Measurements from ENCODE around the gene LAP3. TPM values are rescaled to one million over a fixed set of nuclear protein-coding genes. Genes with fewer than 3 reads are reported as not detected.

Gene LAP3
- total RNA-seq, 2 experiments from 2014 or later: 101 to 111 TPM

DNA sequence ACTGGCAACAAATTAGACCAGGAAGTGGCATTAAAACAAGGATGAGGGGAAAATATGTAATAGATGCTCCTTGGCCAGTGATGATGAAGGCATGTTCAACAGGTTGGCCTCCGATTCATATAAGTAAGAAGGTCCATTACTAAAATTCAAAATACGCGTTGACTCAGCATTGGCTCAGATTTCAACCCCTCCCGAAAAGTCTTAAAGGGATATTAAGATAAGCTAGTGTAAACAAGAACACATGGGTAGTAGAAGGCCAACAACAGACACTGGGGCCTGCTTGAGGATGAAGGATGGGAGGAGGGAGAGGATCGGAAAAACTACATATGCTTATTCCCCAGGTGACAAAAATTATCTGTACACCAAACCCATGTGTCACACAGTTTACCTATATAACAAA lies 19.1 kb upstream of the LAP3 start:
- intact Hi-C loops (cut with micrococcal nuclease; ENCODE audit: unreplicated experiment): no loop called here
- H3K79me2 ChIP-seq (ENCODE audit: insufficient read depth, low read depth, low read length): no peaks in the 10 kb centered on the region
- H3K9me2 ChIP-seq (ENCODE audit: insufficient read depth, low read length): no peaks in the 10 kb centered on the region
- H4K20me1 ChIP-seq (ENCODE audit: insufficient read depth, low read length): no peaks in the 10 kb centered on the region
- no peak overlapping the region for H3K4me3 ChIP-seq (ENCODE audit: low read depth, low read length, poor library complexity, severe bottlenecking)
- BruUV-seq (replicated peaks): no TSS peak
- TF ChIP-seq EZH2phosphoT487 (IDR thresholded peaks at IDR 0.05; ENCODE audit: borderline replicate concordance, low read depth, low read length): no peak
- TF ChIP-seq, protein P1, sequence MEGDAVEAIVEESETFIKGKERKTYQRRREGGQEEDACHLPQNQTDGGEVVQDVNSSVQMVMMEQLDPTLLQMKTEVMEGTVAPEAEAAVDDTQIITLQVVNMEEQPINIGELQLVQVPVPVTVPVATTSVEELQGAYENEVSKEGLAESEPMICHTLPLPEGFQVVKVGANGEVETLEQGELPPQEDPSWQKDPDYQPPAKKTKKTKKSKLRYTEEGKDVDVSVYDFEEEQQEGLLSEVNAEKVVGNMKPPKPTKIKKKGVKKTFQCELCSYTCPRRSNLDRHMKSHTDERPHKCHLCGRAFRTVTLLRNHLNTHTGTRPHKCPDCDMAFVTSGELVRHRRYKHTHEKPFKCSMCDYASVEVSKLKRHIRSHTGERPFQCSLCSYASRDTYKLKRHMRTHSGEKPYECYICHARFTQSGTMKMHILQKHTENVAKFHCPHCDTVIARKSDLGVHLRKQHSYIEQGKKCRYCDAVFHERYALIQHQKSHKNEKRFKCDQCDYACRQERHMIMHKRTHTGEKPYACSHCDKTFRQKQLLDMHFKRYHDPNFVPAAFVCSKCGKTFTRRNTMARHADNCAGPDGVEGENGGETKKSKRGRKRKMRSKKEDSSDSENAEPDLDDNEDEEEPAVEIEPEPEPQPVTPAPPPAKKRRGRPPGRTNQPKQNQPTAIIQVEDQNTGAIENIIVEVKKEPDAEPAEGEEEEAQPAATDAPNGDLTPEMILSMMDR (conservative IDR thresholded peaks at IDR 0.05; ENCODE audit: low read length): no peak
- ChIA-PET CTCF (ENCODE audit: unreplicated experiment) (interaction anchor here (1.7 kb wide), 1 partner anchor 9 kb away, joined by 4 read pairs; no protein-coding TSS in a partner anchor), POLR2A (interaction anchor here (0.7 to 1.2 kb wide), 2 partner anchors 9 to 34 kb away, joined by 3 read pairs; no protein-coding TSS in a partner anchor)
- H3K27ac ChIP-seq (ENCODE audit: low read depth, low read length, poor library complexity, severe bottlenecking): no peak overlapping the region
- H3K4me2 ChIP-seq (ENCODE audit: low read length): no peak overlapping the region
- H3K9me3 ChIP-seq (ENCODE audit: low read length): no peaks in the 10 kb centered on the region
- H2AFZ ChIP-seq (ENCODE audit: low read length): no peak overlapping the region
- H3K4me1 ChIP-seq (ENCODE audit: insufficient read depth, low read length, poor library complexity, severe bottlenecking): no peaks in the 10 kb centered on the region
- no peak for DNase-seq (ENCODE audit: low spot score)
- no peaks in the 10 kb centered on the region for H3K36me3 ChIP-seq (ENCODE audit: insufficient read depth, low read length)

DNA sequence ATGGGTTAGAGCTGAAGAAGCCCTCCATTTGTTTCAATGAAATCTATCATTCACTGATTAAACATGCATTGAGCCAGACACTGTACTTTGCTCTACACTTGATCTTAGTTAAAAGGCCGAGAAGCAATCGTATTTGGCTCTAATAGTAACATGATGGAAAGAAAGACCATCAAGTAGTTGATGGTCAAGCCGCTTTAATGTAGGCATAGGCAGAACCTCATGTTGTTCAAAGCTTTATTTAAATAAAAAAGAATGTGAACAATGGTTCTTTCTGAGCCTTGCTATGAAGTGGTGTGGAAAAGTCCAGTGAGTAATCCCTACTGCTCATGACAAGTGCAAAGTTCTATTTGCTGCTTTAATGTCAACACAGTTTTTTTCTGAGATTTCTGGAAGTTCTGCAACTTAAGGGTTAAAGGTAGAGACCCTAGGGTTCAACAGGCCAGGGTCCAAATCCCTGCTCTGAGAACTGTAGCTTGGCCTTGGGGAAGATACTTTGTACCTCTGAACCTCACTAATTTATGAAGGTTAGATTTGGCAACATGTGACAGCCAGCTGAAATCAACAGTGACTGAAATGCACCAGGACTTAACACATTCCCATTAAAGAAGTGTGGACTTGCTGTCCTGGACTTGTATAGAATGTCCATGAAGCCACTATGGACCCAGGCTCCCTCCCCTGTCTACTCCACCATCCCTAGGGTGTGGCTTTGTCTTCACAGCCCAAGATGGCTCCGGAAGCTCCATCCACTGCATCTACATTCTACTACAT lies 17.9 kb upstream of the LAP3 start:
- H4K20me1 ChIP-seq (ENCODE audit: insufficient read depth, low read length): no peaks in the 10 kb centered on the region
- H3K9me2 ChIP-seq (ENCODE audit: insufficient read depth, low read length): no peaks in the 10 kb centered on the region
- H3K4me3 ChIP-seq (ENCODE audit: low read depth, low read length, poor library complexity, severe bottlenecking): no peak overlapping the region
- no peak overlapping the region for H3K4me2 ChIP-seq (ENCODE audit: low read length)
- no peaks in the 10 kb centered on the region for H3K36me3 ChIP-seq (ENCODE audit: insufficient read depth, low read length)
- POLR2A ChIA-PET: interaction anchor here (1.2 to 1.4 kb wide), 2 partner anchors 9 to 11 kb away, joined by 3 read pairs; no protein-coding TSS in a partner anchor
- H3K4me1 ChIP-seq (ENCODE audit: insufficient read depth, low read length, poor library complexity, severe bottlenecking): no peaks in the 10 kb centered on the region
- no peak for DNase-seq (ENCODE audit: low spot score)
- TF ChIP-seq EZH2phosphoT487 (IDR thresholded peaks at IDR 0.05; ENCODE audit: borderline replicate concordance, low read depth, low read length): no peak
- TF ChIP-seq, protein P1 (conservative IDR thresholded peaks at IDR 0.05; ENCODE audit: low read length): no peak
- H3K9me3 ChIP-seq (ENCODE audit: low read length): no peaks in the 10 kb centered on the region
- H2AFZ ChIP-seq (ENCODE audit: low read length): no peak overlapping the region
- CTCF ChIA-PET (ENCODE audit: unreplicated experiment): interaction anchor here (1.7 kb wide), 1 partner anchor 10 kb away, joined by 4 read pairs; no protein-coding TSS in a partner anchor
- H3K79me2 ChIP-seq (ENCODE audit: insufficient read depth, low read depth, low read length): no peaks in the 10 kb centered on the region
- no TSS peak for BruUV-seq (replicated peaks)
- no peak overlapping the region for H3K27ac ChIP-seq (ENCODE audit: low read depth, low read length, poor library complexity, severe bottlenecking)
- intact Hi-C loops (cut with micrococcal nuclease; ENCODE audit: unreplicated experiment): no loop called here

DNA sequence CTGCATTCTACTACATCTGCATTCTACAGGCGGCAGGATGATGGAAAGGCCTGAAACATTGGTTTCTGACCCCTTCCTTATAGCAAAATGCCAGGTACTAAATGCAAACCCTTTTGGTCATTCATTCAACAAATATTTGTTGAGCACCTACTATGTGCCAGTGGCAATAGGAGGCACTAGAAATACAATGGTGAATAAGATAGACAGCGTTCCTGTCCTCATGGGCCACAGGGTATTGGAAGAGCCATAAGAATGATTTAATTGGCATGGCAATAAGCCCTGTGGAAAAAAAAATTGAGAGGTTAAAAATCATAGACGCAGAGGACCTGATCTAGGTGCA lies 17.3 kb upstream of the LAP3 start:
- no TSS peak for BruUV-seq (replicated peaks)
- H3K9me2 ChIP-seq (ENCODE audit: insufficient read depth, low read length): no peaks in the 10 kb centered on the region
- intact Hi-C loops (cut with micrococcal nuclease; ENCODE audit: unreplicated experiment): no loop called here
- no peak for TF ChIP-seq EZH2phosphoT487 (IDR thresholded peaks at IDR 0.05; ENCODE audit: borderline replicate concordance, low read depth, low read length)
- TF ChIP-seq, protein P1 (conservative IDR thresholded peaks at IDR 0.05; ENCODE audit: low read length): no peak
- no peak overlapping the region for H3K4me3 ChIP-seq (ENCODE audit: low read depth, low read length, poor library complexity, severe bottlenecking)
- no peaks in the 10 kb centered on the region for H3K9me3 ChIP-seq (ENCODE audit: low read length)
- DNase-seq (ENCODE audit: low spot score): no peak
- H3K4me1 ChIP-seq (ENCODE audit: insufficient read depth, low read length, poor library complexity, severe bottlenecking): no peaks in the 10 kb centered on the region
- no peaks in the 10 kb centered on the region for H4K20me1 ChIP-seq (ENCODE audit: insufficient read depth, low read length)
- CTCF ChIA-PET (ENCODE audit: unreplicated experiment): no interaction called here
- no peak overlapping the region for H3K4me2 ChIP-seq (ENCODE audit: low read length)
- POLR2A ChIA-PET: interaction anchor here (1.4 kb wide), 1 partner anchor 9 kb away, joined by 3 read pairs; no protein-coding TSS in a partner anchor
- H3K27ac ChIP-seq (ENCODE audit: low read depth, low read length, poor library complexity, severe bottlenecking): no peak overlapping the region
- H3K36me3 ChIP-seq (ENCODE audit: insufficient read depth, low read length): no peaks in the 10 kb centered on the region
- no peak overlapping the region for H2AFZ ChIP-seq (ENCODE audit: low read length)
- H3K79me2 ChIP-seq (ENCODE audit: insufficient read depth, low read depth, low read length): no peaks in the 10 kb centered on the region
